BJ (cell line): ENCODE measurements around the gene ANKHD1. TPM values are rescaled to one million over a fixed set of nuclear protein-coding genes. Genes with fewer than 3 reads are reported as not detected.
A peak's percentile ranks its signal among the peaks of the same experiment; 100 is the strongest.

ENCODE experiments used
- CTCF ChIA-PET: fragments of 350-600 bp; formaldehyde crosslinking; extraction: SDS; loops from one replicate; lab custom pipeline; 2021; ENCODE audit warnings: antibody characterized with exemption, inconsistent platforms; lab: Yijun Ruan, JAX
- POLR2A ChIA-PET: fragments of 300-600 bp; sonication (Branson Sonifier 250); formaldehyde crosslinking; extraction: SDS; loops from one replicate; lab custom pipeline; 2021; ENCODE audit warnings: antibody characterized with exemption; lab: Charles Lee
- DNase-seq: peaks from one replicate; pipeline ENCODE4 v3.0.0-alpha.2; 2011; ENCODE audit warnings: low read depth
- H3K27me3 ChIP-seq: 2 replicates; pipeline ENCODE4 v1.6.0; 2011; ENCODE audit warnings: low read length; ENCODE audit not compliant: control insufficient read depth, insufficient read depth
- H3K36me3 ChIP-seq: 2 replicates; pipeline ENCODE4 v1.5.1; 2011; ENCODE audit warnings: low read length; ENCODE audit not compliant: control insufficient read depth, insufficient read depth
- H3K4me3 ChIP-seq: 2 replicates; pipeline ENCODE4 v1.5.1; 2011; ENCODE audit warnings: low read depth, mild to moderate bottlenecking, control low read depth, low read length
- CTCF ChIP-seq: IDR thresholded peaks from 2 replicates; pipeline ENCODE4 v1.5.1; 2011; ENCODE audit warnings: low read depth, mild to moderate bottlenecking, control low read depth, inconsistent platforms, low read length, moderate library complexity; ENCODE audit not compliant: insufficient read depth
- polyA plus RNA-seq: library from polyadenylated mRNA; depleted of rRNA; stranded (reverse); fragments of >200 nt; gene quantifications from 2 replicates; pipeline ENCODE4 v1.2.3, GENCODE V29; 2011

The ANKHD1 gene
- polyA plus RNA-seq, 1 experiment, result 28.0 TPM

DNA sequence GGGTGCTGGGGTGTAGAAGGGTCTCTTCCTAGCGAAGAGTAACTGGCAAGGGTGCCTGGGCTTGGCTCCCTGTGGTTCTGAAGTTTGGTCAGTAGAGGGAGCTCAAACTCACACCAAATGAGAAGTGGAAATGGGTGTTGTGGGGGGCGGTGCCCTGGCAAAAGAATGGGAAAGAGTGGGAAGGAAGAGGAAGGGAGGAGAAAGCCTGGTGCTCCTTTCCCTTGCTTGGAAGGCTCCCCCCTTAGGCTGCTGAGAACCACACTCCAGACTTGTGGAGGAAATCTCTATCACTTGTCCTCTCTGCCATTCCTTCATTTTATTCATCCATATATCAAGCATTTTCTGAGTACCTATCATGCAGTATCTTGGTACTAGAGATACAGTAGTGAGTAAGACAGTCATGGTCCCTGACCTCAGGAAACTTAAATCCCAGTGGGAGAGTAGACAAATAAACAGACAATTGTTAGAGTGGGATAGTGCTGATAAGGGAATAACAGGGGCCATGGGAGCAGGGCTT, 28.6 kb upstream of the ANKHD1 start:
- ChIA-PET POLR2A (no interaction called here), CTCF (interaction anchor here (0.7 to 2.6 kb wide), 31 partner anchors 9 to 363 kb away, joined by 3 to 34 read pairs (median 5); partner anchors contain the start of genes HBEGF, SRA1 and TMCO6)
- Histone ChIP-seq H3K4me3 (no peak overlapping the region), H3K36me3 (no peaks in the 10 kb centered on the region), H3K27me3 (0 out of 2 replicates have a peak, but pooled peaks cover 2% of the 10 kb centered on the region)
- peak; percentile 84 for TF ChIP-seq CTCF
- no peak for DNase-seq

DNA sequence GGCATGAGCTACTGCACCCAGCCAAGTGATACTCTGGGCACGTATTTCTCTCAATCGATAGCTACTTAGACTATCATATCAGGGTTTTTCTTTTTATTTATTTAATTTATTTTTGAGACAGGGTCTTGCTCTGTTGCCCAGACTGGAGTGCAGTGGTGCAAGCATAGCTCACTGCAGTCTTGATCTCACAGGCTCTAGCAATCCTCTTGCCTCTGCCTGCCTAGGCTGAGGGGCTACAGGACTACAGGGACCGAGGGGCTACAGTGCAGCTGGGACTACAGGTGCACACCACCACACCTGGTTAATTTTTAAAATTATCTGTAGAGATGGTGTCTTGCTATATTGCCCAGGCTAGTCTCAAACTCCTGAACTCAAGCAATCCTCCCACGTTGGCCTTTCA, 20.3 kb upstream of the ANKHD1 start:
- POLR2A ChIA-PET, result no interaction called here

GRCh38 chr5:140381972-140382371, 19.7 kb upstream of the ANKHD1 start:
- no peaks in the 10 kb centered on the region for H3K36me3 ChIP-seq
- POLR2A ChIA-PET, result no interaction called here
- no peak for TF ChIP-seq CTCF
- peaks cover 1% of the 10 kb centered on the region; the same call in 1 of the 2 replicates for H3K27me3 ChIP-seq
- no peak for DNase-seq
- H3K4me3 ChIP-seq, result no peak overlapping the region
- CTCF ChIA-PET, result interaction anchor here (1.0 kb wide), 1 partner anchor 9 kb away, joined by 5 read pairs; no protein-coding TSS in a partner anchor

More for the DNA sequence above, 20.3 kb upstream of the ANKHD1 start:
- TF ChIP-seq CTCF, result no peak
- peaks cover 1% of the 10 kb centered on the region; the same call in 1 of the 2 replicates for H3K27me3 ChIP-seq
- CTCF ChIA-PET, result interaction anchor here (0.7 to 1.3 kb wide), 2 partner anchors 13 to 20 kb away, joined by 3 read pairs; no protein-coding TSS in a partner anchor
- H3K4me3 ChIP-seq, result no peak overlapping the region
- DNase-seq, result no peak
- no peaks in the 10 kb centered on the region for H3K36me3 ChIP-seq

DNA sequence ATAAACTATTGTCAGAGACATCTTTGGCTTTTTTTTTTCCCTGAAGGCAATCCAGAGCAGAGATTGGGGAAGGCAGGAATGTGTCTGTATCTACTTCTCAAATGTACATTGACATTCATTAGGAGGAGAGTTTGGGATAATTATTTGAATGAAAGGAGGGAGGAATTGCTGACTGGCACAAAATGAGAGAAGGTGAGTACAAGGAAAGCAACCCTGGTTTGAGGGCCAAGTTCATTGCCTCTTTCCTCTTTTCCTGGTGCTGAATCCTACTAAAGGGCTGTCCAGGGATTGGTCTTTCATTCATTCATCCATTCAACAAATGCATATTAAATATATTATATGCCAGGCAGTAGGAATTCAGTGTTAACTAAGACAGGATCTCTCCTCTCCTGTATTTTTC, 18.8 kb upstream of the ANKHD1 start:
- Histone ChIP-seq H3K27me3 (peaks cover 1% of the 10 kb centered on the region; the same call in 1 of the 2 replicates), H3K36me3 (no peaks in the 10 kb centered on the region), H3K4me3 (no peak overlapping the region)
- DNase-seq, result no peak
- POLR2A ChIA-PET, result no interaction called here
- CTCF ChIA-PET, result interaction anchor here (1.0 kb wide), 1 partner anchor 10 kb away, joined by 5 read pairs; no protein-coding TSS in a partner anchor
- TF ChIP-seq CTCF, result no peak

DNA sequence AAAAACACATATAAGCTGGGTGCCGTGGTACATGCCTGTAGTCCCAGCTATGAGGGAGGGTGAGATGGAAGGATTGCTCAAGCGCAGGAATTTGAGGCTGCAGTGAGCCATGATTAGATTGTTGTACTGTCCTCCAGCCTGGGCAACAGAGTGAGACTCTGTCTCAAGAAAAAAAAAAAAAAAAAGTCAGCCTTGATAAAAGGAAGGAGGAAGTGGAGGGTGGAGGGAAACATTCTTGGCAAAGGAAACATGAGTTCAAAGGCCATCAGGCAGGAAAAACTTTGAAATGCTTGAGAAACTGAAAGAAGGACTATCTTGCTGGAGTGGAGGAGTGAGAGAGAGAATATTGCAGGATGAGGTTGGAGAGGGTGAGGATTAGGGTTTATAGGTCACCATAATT, 18.3 kb upstream of the ANKHD1 start:
- TF ChIP-seq CTCF, result no peak
- Histone ChIP-seq H3K36me3 (no peaks in the 10 kb centered on the region), H3K4me3 (no peak overlapping the region), H3K27me3 (peaks cover 1% of the 10 kb centered on the region; the same call in 1 of the 2 replicates)
- POLR2A ChIA-PET, result no interaction called here
- DNase-seq, result no peak
- CTCF ChIA-PET, result no interaction called here
